NOMO-1 treated with DMSO at 0.1 percent for 48 hours (cell line): ENCODE measurements around the gene NLE1.
"Not testable (repeated sequence)": the region's sequence is repeated elsewhere in the genome, so short reads cannot be mapped to it uniquely, and the experiment has no call there.

Experiments used
- DNase-seq: peaks from one replicate; lab custom pipeline; 2025; ENCODE audit not compliant: unreplicated experiment; lab: John Stamatoyannopoulos, UW

NLE1 gene

DNA sequence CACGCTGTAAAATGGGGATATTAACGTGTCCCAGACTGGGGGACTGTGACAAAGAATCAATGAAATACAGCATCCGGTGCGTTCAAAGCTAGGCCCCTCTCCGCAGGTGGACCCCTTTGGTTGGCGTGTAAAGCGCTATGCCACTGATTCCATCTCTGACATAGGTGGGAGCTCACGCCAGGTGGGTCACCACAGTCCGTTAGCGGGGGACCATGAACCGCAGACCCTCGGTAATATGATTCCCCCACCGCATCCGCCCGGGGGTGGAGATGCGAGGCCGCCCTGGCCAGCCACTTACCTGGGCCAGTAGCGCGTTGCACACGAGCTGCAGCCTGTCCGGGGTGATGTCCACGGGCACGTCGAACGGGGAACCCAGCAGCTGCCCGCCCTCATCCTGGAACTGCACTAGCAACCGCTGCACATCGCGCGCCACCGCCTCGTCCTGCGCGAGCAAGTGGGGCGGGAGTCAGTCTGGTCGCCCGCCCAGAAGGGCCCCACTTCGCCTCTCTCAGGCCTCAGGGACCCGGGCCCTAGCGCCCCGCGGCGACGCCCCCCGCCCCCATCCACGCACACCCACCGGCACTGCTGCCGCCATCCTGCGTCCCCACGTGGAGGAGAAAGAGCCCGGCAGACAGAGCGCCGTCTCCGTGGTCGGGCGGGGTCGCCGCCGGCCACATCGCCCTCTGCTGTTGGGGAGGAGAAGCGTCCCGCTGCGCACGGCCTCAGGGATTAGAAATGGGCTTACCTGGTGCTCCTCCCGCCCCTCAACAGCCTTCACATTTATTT is at the start of gene NLE1:
NLE1 (minus strand) TSS at position 623 of the 786 bp plus-strand sequence; CDS start at position 595, 28 bp downstream.
- peak; percentile 67 for DNase-seq

DNA sequence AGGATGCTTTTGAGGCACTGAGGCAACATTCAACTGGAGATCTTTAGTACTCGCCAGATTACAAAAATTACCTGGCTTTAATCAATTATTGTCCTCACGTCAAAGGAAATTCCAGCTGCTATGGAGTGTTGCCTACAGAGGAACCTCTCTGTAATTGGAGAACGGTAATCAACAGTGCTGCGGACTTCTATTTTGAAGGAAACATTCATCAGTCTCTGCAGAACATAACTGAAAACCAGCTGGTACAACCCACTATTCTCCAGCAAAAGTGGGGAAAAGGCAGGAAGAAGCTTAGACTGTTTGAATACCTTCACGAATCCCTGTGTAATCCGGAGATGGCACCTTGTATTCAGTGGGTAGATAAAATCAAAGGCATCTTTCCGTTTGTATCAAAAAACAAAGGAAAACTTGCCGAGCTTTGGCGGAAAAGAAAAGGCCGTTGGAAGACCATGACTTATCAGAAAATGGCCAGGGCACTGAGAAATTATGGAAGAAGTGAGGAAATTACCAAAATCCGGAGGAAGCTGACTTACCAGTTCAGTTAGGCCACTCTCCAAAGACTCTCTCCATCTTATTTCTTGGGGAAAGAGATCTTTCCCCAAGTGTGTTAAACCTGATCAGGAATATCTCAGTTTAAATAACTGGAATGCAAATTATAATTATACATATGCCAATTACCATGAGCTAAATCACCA is 49.0 kb upstream of the NLE1 start:
- no peak for DNase-seq

DNA sequence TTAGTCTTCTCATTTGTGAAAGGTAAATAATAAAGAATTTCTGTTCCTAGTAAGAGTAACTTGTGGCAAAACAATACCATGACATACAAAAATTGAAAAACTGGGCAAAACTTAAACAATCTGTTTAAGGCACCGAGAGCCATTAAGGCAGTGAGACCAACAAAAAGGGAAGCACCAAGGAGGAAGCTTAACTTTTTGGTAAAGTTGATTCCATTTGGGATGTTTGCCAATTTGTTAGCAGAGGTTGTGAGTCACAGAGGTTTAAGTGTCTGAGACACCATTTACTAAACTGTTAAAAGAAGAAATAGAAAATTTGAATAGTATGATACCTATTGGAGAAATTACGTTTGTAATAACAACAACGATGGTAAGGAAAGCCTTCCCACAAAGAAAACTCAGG is 47.2 kb upstream of the NLE1 start:
- DNase-seq, result peak; percentile 85

DNA sequence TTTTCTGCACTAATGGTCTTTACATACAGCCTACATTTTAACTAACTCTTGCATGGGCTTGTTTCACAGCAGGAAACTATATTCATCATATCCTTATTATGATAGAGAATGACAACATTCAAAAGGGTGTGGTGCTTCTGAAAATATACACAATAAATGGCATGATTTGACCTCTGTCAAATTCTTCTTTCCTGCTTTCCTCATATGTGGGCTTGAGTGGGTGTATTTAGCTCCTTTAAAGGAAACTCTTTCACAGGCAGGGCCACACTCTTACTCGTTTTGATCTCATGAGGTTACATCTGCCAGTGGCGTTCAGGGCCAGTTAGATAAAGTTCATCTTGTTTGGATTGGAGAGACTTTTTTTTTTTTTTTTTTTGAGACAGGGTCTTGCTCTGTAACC is 46.0 kb upstream of the NLE1 start:
- no peak for DNase-seq

DNA sequence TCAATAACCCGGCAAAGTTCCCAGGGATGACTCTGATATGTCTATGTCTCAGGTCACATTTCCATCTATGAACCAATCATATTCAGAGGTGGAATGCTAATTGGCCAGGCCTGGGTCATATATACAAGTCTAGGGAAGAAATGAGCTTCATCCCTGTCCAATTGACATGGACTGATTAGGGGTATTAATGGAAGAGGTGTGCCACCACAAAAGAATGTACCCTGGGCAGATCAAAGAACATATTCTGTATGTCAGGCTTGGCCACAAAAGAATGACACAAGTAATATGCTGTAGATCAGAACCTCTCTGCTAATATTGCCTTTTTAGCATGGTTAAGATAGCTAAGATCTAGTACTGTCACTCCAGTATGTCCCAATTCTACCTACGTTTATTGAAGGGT is 45.4 kb upstream of the NLE1 start:
- no peak for DNase-seq

DNA sequence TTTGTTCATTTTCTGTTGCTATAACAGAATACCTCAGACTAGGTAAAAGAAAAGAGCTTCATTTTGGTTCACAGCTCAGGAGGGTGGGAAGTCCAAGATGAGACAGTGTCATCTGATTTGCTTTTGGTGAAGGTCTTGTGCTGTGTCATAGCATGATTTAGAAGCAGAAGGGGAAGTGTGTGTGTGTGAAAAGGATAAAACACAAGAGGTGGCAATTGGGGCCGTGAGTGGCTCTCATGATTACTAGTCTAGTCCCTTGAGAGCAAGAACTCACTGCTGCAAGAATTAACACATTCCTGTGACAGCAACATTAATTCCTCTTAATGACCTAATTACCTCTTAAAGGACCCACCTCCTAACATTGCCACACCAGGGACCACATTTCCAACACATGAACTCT is 43.7 kb upstream of the NLE1 start:
- peak; percentile 30 for DNase-seq

DNA sequence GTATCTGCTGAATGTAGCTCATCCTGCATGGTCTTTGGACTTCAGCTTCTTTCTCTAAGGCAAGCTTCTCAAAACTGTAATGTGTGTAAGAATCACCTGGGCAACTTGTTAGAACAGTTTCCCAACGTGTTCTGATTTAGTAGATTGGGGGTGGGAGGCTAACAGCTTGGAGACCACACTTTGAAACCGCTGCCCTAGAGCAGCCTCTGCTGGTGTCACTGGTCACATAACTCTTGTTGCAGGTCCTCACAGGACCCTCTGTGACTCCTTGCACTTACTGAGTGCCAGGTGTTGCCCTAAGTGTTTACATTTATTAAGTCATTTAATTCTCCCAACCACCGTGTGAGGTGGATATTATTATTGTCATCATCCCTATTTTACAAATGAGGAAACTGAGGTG is 42.2 kb upstream of the NLE1 start:
- DNase-seq, result no peak

DNA sequence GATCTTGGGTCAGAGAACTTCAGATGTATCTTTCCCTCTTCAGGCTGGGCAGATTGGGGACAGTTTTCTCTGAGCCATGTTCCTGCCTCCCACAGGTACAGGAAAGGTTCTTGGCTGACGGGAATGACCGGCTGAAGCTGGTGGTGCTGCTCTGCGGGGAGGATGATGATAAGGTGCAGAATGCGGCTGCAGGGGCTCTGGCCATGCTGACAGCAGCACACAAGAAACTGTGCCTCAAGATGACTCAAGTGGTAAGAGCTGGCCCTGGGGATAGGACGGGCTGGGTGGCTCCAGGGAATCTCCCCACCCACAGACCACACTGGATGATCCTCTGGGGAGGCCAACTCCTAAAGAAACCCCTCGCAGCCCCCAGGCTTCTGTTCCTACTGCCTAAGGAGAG is 41.2 kb upstream of the NLE1 start:
- DNase-seq, result no peak

DNA sequence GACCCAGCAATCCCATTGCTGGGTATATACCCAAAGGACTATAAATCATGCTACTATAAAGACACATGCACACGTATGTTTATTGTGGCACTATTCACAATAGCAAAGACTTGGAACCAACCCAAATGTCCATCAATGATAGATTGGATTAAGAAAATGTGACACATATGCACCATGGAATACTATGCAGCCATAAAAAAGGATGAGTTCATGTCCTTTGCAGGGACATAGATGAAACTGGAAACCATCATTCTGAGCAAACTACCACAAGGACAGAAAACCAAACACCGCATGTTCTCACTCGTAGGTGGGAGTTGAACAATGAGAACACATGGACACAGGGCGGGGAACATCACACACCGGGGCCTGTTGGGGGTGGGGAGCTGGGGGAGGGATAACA is 37.3 kb upstream of the NLE1 start:
- DNase-seq, result not testable (repeated sequence)

DNA sequence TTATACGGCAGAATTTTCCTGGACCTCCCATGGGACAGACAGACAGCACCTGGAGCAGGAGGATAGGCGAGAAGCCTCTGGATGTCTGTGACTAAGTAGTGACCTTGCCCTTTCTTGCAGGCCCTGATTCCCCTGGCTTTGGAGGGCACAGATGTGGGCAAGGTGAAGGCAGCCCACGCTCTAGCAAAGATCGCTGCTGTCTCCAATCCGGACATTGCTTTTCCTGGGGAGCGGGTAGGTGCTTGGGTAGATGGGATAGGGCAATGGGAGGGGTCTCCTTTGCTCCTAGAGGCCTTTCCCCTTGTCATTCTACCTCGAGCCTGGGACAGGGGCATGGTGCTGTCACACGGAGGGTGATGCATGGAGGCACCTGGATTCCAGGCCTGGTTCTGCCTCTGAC is 34.8 kb upstream of the NLE1 start:
- DNase-seq, result no peak

DNA sequence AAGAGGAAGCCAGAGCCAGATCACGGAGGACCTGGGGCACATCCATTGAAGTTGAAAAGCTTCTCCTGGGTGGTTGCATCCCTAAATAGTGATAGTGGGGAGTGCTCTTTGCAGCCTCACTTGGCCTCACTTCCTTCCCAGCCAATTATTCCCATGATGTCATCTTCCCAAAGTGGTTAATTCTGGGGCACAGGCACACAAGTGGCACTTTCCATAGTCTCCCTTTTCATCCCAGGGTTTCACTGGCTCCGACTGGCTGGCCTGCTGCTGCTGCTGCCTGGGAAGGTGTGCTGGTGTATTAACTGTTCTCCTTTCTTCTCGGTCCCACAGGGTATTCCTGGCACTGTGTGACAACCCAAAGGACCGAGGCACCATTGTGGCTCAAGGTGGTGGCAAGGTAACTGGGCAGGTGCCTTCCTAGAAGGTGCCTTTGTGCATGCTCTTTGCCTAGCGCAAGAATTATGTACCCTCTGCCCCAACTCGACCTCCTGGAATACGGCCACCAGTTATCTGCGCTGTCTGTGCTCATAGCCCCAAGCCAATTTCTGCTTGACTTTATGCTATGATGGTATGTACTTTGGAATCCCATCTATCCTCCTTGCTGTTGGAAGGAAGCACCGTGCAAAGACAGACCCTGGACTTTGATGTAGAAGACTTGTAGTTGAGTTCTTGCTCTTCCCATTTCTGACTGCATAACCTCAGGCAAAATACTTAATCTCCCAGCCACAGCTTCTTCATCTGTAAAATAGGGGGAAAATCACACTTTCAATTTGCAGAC is 33.7 kb upstream of the NLE1 start:
- no peak for DNase-seq

DNA sequence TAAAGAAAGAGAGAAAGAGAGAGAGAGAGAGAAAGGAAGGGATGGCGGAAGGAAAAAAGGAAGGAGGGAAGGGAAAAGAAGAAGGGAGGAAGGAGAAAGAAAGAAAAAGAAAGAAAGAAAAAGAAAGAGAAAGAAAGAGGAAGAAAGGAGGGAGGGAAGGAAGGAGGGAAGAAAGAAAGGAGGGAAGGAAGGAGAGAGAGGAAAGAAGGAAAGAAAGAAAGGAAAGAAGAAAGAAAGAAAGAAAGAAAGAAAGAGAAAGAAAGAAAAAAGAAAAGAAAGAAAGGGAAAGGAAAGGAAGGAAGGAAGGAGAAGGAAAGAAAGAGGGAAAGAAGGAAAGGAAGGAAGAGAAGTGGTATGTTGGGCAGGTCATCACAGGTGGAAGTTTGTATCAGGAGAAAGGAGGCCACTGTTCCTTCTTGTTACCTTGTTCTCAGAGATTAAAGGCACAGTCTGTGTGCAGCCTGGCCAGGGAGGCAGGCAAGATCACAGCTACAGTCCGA is 32.8 kb upstream of the NLE1 start:
- DNase-seq, result no peak

DNA sequence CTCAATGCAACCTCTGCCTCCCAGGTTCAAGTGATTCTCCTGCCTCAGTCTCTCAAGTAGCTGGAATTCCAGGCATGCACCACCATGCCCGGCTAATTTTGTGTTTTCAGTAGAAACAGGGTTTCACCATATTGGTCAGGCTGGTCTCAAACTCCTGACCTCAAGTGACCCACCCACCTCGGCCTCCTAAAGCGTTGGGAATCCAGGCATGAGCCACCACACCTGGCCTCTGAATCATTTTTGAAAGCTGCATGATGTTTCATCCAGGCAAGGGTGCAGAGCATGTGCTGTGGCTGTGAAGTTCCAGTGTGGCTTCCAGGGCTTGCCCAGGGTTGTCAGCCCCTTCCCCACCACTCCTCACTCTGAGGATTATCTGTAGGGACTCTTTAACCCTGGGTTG is 30.2 kb upstream of the NLE1 start:
- not testable (repeated sequence) for DNase-seq

DNA sequence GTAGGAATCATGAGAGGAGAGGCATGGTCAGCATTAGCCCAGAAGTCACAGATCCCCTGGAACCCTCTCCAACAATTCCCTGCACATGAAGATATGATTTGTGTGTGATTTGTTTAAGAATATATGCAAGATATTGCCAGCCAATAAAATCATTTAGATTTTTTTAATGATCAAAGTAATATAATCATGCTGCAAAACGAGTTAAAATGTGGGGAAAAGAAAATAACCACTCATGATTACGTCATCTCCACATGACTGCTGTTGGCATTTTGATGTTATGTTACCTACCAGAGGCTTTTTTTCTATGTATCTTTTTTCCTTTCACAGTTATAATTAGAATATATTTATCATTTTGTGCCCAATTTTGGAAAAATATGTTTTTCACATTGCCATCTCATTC is 29.7 kb upstream of the NLE1 start:
- DNase-seq, result no peak

DNA sequence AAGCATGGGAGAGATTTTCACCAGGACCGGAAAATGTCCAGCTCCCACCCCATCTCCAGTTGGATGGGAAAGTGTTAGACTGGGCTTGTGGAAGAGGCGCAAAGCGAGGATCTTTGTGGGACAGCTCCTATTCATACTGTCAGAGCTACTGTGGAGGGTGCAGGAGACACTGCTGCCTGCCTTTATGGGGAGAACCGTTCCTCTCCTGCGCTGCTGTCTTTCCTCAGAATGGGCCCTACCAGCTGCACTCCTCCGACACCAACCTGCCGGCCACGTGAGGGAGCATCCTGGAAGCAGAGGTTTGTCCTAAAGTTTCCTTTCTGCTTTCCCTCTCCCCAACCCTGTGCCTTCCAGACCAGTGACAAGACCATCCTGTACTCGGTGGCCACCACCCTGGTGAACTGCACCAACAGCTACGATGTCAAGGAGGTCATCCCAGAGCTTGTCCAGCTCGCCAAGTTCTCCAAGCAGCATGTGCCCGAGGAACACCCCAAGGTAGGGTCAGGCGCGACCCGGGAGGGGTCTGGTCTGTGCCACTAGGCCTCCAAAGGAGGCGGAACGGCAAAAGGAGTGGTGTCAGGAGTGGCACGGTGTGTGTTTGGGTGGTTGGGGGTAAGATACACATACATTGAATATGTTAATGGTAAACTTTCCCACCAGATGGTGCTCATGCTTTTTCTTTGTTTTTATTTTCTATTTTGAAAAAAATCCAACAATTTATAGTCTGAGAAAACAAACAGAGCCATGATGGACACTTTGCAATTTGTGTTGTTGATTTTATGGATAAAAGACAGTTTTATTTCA is 29.1 kb upstream of the NLE1 start:
- peak; percentile 41 for DNase-seq

DNA sequence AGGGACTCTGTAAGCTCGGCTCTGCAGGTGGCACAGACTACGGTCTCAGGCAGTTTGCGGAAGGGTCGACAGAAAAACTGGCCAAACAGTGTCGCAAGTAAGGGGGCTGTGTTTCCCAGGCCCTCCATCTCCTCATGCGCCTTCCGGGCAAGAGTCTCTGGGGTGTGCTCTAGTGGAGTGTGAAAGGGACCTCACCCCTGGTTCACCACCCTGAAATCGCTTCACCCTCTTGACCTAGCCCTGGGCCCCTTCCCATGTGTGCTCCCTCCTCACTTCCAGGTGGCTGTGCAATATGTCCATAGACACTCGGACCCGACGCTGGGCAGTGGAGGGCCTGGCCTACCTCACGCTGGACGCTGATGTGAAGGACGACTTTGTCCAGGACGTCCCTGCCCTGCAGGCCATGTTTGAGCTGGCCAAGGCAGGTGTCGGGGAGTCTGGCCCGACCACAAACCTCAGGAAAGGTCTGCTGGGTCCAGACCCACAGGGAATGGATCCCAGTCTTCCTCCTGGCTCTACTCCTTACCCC is 27.8 kb upstream of the NLE1 start:
- no peak for DNase-seq

DNA sequence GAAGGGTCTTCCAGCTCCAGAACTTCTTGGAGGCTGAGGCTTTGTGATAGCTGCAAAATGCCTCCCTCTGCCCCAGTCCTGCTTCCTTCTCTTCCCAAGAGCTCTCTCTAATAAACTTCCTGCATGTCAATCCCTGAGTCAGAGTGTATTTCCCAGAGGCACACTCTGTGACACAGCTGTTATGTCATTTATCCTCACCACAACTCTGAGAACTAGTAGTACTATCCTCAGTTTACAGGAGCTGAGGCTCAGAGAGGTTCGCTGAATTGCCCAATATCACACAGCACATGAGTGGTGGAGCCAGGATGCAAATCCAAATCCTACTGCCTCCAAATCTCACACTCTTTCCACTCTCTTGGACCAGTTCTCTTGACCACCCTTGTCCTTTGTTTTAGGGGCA is 25.6 kb upstream of the NLE1 start:
- DNase-seq, result no peak

DNA sequence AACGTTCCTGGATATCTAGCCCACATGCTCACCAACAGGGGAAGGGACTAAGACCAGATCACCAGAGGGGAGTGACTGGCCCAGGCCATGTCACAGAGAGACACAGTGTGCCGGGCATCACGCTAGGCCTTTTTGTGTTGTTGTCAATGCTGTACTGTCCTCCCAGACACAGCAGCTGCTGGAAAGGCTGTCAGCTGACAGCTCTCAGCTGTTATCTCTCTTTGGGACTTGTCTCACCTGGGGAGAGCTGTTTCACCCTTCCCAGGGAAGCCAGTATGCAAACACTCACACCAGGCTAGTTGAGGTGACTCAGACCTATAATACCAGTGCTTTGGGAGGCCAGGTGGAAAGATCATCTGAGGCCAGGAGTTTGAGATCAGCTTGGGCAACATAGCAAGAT is 24.9 kb upstream of the NLE1 start:
- no peak for DNase-seq

DNA sequence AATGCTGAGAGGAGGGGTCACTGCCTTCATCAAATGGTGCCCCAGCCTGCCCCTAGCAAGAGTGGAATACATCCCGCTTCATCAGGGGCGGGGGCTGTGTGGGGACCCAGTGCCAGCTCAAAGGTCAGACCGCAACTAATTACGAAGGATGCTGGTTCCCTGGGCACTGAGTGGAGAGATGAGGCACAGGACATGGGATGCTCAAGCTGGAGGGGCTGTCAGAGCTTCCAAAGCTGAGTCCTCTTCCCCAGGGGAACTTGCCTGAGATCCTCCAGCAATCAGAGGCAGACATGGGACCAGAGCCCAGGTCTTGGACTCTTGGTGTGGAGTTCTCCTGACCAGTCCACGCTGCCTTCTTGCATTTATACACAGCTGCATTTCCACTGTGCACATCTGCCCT is 24.4 kb upstream of the NLE1 start:
- no peak for DNase-seq

DNA sequence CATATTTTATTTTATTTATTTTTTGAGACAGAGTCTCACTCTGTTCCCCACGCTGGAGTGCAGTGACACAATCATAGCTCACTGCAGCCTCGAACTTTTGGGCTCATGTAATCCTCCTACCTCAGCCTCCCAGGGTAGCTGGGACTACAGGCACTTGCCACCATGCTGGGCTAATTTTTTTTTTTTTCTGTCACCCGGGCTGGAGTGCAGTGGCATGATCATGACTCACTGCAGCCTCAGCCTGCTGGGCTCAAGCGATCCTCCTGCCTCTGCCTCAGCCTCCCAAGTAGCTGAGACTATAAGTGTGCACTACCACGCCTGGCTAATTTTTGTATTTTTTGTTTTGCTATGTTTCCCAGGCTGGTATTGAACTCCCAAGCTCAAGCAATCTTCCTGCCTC is 22.6 kb upstream of the NLE1 start:
- no peak for DNase-seq

DNA sequence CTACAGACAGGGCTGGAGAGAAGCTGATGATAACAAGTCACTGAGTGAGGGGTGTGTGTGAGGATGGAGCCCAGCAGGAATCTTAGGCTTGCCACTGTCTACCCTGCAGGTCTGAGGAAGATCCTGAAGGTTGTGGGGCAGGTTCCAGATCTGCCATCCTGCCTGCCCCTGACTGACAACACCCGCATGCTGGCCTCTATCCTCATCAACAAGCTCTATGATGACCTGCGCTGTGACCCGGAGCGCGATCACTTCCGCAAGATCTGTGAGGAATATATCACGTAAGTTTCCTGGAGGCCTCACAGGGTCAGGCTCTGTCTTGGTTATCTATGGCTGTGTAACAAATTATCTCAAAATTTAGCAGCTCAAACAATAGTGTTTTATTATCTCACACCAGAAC is 21.8 kb upstream of the NLE1 start:
- DNase-seq, result no peak
